GM10847 (cell line): ENCODE measurements around the gene ZSCAN30.

Experiments
- POLR2A ChIP-seq: IDR thresholded peaks from 2 replicates; pipeline ENCODE4 v1.6.1; 2011; ENCODE audit not compliant: insufficient read length; ENCODE audit errors: extremely low read depth

The ZSCAN30 gene

GRCh38 chr18:35248429-35248828, 41.6 kb downstream of the ZSCAN30 start:
- no peak for TF ChIP-seq POLR2A

GRCh38 chr18:35247412-35248249, 42.4 kb downstream of the ZSCAN30 start:
- no peak for TF ChIP-seq POLR2A

DNA sequence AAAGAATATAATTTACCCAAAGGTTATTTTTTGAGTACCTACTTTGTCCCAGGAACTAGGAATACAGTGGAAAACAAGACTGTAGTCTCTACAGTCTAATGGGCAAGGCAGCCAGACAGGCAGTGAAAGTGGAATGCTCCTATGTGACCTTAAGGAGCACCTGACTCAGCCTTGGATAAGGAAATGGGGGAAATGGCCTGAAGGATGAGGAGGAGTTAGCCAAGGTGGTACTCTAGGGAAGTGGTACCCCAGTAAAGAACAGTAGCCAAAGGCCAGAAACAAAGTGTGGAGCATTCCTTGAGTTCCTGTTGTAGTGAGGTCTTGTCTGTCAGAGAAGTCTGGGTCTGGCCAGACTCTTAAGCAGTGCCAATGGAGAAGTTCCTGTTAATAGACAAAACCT, 43.2 kb downstream of the ZSCAN30 start:
- no peak for TF ChIP-seq POLR2A

- no peak for TF ChIP-seq POLR2A
Measured at GRCh38 chr18:35245719-35246317, 44.2 kb downstream of the ZSCAN30 start.

DNA sequence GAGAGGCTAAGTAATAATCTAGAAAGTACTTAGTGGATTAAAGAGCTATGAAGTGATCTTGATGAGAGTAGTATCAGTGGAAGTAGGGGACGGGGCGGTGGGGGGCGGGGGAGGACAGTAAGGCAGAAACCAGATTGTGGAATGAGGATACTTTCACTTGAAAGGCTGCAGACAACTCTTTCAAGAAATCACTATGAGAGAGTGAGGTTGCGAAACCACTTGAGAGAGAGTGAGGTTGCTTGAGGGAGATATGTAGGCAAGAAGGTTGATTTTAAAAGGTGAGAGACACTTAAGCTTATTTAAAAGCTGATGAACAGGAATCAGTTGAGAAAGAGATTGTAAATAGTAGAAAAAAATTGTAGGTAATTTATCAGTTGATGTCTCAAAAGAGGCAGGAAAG, 45.4 kb downstream of the ZSCAN30 start:
- no peak for TF ChIP-seq POLR2A

DNA sequence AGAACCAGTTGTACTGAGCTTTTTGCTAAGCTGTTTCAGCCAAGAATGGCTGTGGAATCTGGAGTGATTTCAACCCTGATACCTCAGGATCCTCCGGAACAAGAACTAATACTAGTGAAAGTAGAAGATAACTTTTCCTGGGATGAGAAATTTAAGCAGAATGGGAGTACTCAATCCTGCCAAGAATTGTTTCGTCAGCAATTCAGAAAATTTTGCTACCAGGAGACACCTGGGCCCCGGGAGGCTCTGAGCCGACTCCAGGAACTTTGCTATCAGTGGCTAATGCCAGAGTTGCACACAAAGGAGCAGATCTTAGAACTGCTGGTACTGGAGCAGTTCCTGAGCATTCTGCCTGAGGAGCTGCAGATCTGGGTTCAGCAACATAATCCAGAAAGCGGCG, 47.6 kb downstream of the ZSCAN30 start:
- no peak for TF ChIP-seq POLR2A

- no peak for TF ChIP-seq POLR2A
Measured at GRCh38 chr18:35241448-35241804, 48.6 kb downstream of the ZSCAN30 start.

DNA sequence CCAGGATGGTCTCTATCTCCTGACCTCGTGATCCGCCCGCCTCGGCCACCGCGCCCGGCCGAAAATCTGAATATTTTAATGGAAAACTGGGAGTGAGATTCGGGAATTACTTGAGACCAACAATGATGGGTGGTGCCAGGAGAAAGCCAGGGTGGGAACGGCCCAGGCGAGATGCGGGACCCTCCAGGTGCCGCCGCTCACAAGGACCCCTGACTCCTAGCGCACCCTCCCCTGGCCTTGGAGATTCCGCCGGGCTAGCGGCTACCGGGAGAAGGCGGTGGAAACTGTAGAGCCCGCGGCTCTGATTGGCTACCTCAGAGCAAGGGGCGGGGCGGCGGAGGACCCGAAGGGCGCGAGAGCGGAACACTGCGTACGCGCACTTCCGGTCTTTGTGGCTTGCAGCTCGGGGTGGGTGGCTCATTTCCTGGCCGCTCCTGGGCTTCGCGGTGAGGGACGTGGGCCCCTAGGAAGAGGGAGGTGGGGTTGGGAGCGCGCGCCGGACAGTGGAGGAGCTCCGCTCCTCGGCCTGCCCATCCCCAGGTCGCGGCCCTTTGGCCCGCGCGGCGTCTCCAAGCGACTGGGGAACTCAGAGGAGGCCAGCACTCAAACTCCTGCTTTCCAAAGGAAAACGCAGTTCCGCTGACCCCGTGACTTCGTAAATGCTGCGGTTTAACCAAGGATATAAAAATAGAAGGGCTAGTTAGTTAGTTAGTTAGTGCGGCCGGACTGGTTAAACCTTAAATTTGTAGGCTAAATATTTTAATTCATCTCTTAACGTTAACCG, 49.2 kb downstream of the ZSCAN30 start, which contains the start of gene ZNF397:
TSS of gene ZNF397 (plus strand) at position 371 of the 784 bp plus-strand sequence. CDS start 1,437 bp downstream, outside the sequence.
- peak; percentile 87 for TF ChIP-seq POLR2A

DNA sequence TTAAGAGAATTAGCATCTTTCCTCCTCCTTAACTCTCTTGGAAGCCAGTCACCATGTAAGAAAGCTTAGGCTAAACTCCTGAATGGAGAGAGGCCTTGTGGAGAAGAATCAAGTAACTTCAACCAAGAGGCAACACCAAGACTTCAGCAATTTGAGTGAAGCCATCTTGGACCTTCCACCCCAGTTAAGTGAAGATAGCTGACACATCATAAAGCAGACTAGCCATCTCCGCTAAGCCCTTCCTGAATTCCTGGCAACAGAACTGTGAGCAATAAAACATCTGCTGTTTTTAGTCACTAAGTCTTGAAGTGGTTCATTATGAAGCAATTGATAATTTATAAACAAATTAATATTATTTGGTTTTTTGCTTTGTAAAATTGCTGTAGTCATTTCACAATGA, 50.7 kb downstream of the ZSCAN30 start:
- TF ChIP-seq POLR2A: no peak

- no peak for TF ChIP-seq POLR2A
Measured at GRCh38 chr18:35236571-35237363, 53.3 kb downstream of the ZSCAN30 start.

DNA sequence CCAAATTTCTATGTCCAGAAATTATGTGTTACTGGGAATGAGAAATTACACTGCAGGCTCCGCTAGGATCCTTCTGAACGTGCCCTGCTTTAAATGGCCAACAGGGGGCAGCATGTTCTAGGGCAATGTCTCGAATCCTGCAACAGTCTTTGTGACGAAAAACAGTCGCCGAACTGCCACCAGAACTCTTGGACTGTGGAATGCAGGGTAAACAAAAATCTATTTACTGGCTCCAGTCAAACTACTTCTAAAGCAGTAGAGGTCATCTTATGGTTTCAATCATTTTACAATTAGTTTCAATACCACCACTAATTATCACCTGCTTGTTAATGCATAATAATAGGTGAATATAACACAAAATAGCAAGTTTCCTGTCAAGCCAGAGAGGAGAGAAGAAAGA, 59.0 kb downstream of the ZSCAN30 start:
- TF ChIP-seq POLR2A: no peak

- no peak for TF ChIP-seq POLR2A
Measured at GRCh38 chr18:35227254-35227653, 62.8 kb downstream of the ZSCAN30 start.

DNA sequence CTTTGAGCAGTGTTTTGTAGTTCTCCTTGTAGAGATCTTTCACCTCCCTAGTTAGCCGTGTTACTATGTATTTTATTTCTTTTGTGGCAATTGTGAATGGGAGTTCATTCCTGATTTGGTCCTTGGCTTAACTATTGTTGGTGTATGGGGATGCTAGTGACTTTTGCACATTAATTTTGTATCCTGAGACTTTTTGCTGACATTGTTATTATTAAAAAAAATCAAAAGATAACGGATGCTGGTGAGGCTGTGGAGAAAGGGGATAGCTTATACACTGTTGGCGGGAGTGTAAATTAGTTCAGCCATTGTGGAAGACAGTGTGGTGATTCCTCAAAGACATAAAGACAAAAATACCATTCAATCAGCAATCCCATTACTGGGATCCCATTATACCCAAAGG, 66.2 kb downstream of the ZSCAN30 start:
- TF ChIP-seq POLR2A: no peak

- TF ChIP-seq POLR2A: no peak
Measured at GRCh38 chr18:35220424-35220823, 69.6 kb downstream of the ZSCAN30 start.

DNA sequence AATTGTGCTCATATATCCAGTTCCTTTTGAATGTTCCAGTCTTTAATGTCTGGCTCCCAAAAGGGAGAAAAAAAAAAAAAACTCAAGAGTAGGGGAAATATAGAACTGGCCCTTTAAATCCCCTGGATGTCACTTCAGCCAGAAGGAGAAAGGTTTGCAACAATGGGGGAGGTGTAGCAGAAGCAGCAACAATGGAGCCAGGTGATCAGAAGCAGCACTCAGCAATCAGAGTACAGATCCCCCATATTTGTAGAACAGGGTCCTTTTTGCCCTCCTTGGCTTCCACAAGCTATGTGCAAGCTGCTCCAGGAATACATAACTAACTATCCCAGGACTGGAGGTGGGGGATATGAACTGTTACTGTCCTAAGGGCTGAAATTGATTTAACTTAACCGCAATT, 75.0 kb downstream of the ZSCAN30 start:
- TF ChIP-seq POLR2A: no peak
